ENCODE data around the gene OR14J1.
"Not testable (repeated sequence)": the region's sequence is repeated elsewhere in the genome, so short reads cannot be mapped to it uniquely, and the experiment has no call there.

OR14J1 gene, protein sequence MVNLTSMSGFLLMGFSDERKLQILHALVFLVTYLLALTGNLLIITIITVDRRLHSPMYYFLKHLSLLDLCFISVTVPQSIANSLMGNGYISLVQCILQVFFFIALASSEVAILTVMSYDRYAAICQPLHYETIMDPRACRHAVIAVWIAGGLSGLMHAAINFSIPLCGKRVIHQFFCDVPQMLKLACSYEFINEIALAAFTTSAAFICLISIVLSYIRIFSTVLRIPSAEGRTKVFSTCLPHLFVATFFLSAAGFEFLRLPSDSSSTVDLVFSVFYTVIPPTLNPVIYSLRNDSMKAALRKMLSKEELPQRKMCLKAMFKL

DNA sequence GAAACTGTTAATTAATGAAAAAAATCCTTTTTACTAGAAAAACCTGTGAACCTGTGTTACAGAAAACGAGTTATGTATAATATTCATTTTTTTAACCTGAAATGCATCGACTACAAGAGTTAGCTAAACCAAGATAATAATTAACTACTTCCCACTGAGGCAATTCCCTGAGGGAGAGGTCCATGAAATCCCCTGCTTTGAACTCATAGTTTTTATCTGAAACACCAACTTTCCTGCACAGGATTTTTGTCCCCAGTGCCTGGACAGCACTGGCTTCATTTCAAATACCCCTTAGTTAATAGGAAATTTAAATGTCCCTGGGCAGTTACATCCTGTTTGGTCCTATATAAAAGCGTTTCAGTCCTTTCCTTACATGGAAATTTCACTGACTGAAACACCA is at the start of gene OR14J1:
OR14J1 (plus strand) TSS at position 386 of the 400 bp plus-strand sequence. CDS start 4,989 bp downstream, outside the sequence.
- DNase-seq (ENCODE audit: low spot score): no peak

DNA sequence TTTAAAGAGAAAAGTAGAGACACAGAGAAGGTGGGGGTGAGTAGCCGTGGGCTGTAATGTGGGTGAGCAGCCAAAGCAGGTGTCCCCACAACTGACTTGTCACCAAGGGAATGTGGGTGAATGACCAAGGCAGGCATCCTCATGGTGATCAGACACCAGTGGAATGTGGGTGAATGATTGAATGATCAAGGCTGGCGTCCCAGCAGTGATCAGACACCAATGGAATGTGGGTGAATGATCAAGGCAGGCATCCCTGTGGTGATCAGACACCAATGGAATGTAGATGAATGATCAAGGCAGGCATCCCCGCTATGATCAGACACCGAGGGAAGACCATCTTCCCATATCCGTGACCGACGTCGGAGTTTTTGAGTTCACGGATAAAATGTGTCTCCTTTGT is 49.8 kb upstream of the OR14J1 start:
- DNase-seq (ENCODE audit: low spot score): no peak

DNA sequence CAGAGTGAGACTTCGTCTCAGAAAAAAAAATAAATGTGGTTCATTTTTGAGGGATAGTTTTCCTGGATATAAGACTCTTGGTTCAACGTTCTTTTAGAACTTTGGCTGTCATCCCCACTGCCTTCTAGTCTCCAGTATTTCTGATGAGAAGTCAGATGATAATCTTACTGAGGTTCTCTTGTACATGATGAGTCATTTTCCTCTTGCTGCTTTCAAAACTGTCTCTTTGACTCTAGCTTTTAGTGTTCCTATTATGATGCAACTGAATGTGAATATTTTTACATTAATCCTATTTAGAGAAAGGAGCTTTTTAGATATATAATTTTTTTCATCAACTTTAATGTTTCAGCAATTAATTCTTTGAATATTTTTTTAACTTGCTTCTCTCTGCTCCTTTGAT is 46.0 kb upstream of the OR14J1 start:
- no peak for DNase-seq (ENCODE audit: low spot score)

DNA sequence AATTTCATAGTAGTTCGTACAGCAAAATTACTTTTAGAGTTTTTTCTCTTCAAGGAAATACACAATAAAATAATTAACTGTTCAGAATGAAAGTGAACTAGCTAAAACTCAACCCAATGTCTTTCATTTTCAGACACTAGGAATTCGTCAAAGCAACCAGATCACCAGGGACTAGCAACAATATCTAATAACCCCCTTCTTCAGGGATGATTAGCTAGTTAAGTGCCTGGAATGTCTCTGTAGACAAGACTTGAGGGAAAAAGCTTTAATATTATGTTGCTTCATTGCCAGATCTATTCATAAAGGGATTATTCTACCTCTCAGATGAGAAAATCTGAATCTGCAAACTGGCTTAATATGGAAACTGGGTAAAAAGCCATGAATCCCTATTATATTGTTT is 41.8 kb upstream of the OR14J1 start:
- no peak for DNase-seq (ENCODE audit: low spot score)

DNA sequence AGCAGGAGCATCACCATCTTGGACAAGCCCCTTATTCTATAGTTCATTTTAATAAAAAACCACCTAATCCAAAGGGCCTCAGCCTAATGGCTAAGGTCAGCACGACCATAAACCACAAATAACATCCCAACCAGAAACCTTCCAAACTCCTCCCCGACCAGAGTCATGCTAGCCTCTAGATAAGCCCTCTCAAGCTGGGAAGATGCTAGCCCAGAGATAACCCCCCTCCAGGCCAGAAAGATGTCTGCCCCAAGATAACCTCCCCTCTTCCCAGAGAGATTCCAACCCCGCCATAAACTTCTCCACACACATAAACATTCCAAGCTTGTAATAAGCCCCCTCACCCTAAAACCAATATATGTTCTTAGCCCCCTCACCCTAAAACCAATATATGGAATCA is 38.5 kb upstream of the OR14J1 start:
- DNase-seq (ENCODE audit: low spot score): no peak

DNA sequence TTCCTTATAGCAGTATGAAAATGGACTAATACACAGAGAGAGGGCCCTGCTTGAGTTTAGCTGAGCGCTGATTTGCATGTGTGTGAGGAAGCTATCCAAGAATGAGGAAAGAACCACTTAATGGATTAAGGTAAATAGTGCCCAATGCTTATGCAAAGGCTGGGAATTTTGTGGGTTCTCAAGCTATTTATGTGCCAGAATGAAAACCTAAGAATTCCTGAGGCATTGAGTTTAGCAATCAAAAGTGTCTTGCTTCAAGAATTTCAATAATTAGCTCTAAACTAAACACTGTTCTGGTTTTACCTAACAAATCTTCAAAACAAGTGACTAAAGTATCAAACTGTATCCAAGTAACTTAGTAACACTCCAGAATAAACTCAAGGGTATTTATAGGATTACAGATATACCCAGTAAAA is 7.0 kb upstream of the OR14J1 start:
- DNase-seq (ENCODE audit: low spot score): no peak

DNA sequence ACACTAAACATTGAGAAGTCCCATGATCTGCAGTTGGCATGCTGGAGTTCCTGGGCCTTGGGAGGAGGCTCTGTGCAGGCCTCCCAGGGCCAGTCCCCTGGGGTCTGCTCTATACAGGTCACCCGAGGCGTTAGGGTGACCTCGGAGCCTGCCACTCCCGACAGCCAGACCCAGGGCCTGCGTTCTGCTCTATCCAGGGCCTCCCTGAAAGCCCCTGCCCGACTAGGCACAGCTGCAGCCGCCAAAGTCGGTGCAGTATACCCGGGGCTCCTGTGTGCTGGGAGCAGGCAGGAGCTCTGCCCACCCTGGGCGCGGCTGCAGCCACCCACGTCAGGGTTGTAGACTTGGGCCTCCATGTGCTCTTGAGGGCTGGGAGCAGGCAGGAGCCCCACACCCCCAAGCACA is 6.3 kb upstream of the OR14J1 start:
- no peak for DNase-seq (ENCODE audit: low spot score)

DNA sequence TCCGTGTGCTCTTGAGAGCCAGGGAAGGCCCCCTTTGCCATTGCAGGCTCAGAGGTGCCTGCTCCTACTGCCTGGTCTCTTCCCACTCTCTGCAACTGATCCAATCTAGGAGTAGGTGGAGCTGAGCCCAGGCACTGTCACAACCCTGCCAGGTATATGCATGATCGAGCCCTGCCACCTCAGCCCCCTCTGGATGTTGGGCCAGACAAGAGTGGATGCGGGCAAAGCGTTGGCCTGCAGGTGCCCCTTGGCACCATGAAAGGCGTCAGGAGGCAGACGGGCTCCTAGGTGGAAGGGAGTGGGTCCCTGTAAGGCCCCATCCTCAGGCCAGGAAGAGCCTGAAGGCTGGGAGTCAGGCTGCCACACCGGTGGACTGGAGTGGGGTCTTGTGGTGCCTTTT is 5.9 kb upstream of the OR14J1 start:
- no peak for DNase-seq (ENCODE audit: low spot score)

DNA sequence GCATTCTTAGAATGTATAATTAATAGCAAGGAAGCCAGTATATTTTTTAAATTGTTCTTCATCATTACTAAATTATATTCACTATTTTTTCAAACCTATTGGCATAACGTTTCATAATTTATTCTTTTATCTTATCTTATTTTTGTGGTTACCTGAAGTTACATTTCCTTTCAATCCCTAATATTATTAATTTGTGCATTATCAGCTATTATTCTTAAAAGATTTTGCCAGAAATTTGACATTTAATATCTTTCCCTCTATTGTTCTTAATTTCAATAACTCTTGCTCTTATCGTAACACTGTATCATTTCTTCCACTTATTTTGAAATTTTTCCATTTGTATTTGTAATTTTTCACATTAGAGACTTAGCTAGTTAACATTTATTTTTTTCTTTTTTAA is 18.4 kb downstream of the OR14J1 start:
- no peak for DNase-seq (ENCODE audit: low spot score)

DNA sequence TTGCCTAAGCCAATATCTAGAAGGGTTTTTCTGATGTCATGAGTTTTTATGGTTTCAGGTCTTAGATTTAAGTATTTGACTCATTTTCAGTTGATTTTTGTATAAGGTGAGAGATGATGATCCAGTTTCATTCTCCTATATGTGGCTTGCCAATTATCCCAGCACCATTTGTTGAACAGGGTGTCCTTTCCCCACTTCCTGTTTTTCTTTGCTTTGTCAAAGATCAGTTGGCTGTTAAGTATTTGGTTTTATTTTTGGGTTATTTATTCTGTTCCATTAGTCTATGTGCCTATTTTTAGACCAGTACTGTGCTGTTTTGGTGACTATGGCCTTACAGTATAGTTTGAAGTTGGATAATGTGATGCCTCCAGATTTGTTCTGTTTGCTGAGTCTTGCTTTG is 21.8 kb downstream of the OR14J1 start:
- not testable (repeated sequence) for DNase-seq (ENCODE audit: low spot score)

DNA sequence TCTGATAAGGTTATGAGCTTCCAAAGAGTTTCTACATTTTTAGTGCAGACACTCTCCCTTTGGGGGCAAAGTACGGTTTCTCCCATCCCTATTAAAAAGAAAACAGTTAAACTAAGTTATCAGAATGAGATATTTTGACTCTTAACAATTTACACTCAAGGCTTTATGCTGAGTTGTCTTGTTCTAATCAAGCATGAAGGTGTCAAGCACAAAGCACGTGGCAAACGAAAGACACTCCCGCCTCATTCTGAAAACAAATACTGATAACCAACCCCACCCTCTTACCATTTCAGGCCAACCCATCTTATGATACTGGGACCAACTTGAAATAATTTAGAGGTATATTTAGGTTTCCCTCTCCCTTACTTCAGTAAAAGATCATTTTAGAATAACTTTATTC is 24.3 kb downstream of the OR14J1 start:
- no peak for DNase-seq (ENCODE audit: low spot score)

DNA sequence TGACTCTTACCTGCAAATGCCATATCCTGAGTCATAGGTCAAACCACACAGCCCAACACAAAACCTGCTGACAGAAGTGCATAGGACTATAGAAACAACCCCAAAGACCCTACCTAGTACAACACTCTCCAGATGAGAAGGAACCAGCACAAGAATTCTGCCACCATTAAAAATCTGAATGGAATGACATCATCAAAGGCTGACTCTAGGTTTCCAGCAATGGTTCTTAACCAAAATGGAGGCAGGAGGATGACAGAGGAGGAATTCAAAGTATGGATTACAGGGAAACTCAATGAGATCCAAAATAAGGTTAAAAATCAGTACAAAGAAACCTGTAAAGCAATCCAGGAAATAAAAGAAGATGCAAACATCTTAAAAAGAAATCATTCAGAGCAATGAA is 31.2 kb downstream of the OR14J1 start:
- no peak for DNase-seq (ENCODE audit: low spot score)

DNA sequence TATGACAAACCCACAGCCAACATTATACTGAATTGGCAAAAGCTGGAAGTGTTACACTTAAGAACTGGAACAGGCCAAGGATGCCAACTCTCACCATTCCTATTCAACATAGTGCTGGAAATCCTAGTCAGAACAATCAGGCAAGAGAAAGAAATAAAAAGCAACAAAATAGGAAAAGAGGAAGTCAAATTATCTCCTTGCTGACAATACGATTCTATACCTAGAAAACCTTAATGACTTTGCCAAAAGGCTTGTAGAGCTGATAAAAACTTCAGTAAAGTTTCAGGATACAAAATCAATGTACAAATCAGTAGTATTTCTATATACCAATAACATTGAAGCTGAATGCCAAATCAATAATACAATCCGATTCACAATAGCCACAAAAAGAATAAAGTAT is 34.8 kb downstream of the OR14J1 start:
- DNase-seq (ENCODE audit: low spot score): no peak

DNA sequence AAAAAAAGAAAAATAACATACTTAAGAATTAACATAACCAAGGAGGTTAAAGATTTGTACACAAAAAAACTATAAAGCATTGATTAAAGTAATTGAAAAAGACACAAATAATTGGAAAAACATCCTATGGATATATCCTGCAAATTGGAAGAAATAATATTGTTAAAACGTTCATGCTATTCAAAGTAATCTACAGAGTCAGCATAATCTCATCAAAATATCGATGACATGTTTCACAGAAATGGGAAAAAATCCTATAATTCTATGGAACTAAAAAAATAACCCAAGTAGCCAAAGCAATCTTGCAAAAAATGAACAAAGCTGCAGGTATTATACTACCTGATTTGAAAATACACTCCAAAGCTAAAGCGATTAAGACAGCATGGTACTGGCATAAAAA is 43.9 kb downstream of the OR14J1 start:
- DNase-seq (ENCODE audit: low spot score): no peak

DNA sequence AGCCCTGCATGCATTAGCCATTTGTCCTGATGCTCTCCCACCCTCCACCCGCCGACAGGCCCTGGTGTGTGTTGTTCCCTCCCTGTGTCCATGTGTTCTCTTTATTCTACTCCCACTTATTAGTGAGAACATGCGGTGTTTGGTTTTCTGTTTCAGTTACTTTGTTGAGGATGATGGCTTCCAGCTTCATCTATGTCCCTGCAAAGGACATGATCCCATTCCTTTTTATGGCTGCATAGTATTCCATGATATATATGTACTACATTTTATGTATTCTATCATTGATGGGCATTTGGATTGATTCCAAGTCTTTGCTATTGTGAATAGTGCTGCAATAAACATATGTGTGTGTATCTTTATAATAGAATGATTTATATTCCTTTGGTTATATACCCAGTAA is 47.8 kb downstream of the OR14J1 start:
- DNase-seq (ENCODE audit: low spot score): not testable (repeated sequence)

DNA sequence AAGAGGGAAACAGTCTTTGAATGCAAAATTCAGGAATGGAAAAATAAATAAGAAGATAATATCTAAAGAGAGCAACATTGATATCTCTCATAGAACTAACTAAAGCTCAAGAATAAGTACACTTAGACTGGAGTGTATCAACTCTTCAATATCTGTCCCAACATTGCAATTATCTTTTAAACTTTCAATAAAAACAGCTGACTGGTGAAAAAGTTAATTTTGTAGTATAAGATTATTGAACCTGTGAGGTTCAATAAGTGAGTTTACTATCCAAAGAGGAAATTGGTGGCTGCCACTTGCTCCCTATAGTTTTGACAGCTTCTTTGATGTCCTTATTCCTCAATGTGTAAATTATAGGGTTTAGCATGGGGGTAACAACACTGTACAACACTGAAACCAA is 53.5 kb downstream of the OR14J1 start:
- no peak for DNase-seq (ENCODE audit: low spot score)

DNA sequence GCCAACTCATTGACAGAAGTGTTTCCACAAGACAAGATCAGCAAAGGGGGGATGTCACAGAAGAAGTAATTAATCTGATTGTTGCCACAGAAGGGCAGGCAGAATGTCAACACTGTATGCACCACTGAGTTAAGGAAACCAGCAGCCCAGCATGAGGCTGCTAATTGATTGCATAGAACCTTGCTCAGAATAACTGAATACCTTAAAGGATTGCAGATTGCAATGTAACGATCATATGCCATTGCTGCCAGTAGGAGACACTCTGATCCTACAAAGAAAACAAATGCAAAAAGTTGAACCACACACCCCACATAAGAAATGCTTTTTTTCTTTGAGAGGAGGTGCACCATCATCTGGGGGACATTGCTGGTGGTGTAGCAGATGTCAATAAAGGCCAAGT is 54.1 kb downstream of the OR14J1 start:
- no peak for DNase-seq (ENCODE audit: low spot score)

All from AG20443 (cell line).